ENCODE measurements around the gene ADGRB2. TPM values are rescaled to one million over a fixed set of nuclear protein-coding genes. Genes with fewer than 3 reads are reported as not detected.

ADGRB2 gene
- total RNA-seq, 4 donors from 2014 or later, result 1.1 to 2.2 (median 1.7) TPM; not detected in 1

GRCh38 chr1:31701091-31701736 is 62.9 kb downstream of the ADGRB2 start:
- ATAC-seq, result peak; percentile 45 to 65
- no peaks in the 10 kb centered on the region for H3K36me3 ChIP-seq
- H3K27me3 ChIP-seq, result no peaks in the 10 kb centered on the region
- intact Hi-C loops (cut with DNase I; ENCODE audit: low total_unique reads) (loop anchor here (2.0 kb wide), 1 partner anchor 14 kb away; no protein-coding TSS in a partner anchor), in situ Hi-C loops (cut with MboI; ENCODE audit: low sequenced_read_pairs in 4 of 4) (no loop called here)
- no peak for TF ChIP-seq POLR2A (IDR thresholded peaks at IDR 0.05)
- TF ChIP-seq, protein P1, sequence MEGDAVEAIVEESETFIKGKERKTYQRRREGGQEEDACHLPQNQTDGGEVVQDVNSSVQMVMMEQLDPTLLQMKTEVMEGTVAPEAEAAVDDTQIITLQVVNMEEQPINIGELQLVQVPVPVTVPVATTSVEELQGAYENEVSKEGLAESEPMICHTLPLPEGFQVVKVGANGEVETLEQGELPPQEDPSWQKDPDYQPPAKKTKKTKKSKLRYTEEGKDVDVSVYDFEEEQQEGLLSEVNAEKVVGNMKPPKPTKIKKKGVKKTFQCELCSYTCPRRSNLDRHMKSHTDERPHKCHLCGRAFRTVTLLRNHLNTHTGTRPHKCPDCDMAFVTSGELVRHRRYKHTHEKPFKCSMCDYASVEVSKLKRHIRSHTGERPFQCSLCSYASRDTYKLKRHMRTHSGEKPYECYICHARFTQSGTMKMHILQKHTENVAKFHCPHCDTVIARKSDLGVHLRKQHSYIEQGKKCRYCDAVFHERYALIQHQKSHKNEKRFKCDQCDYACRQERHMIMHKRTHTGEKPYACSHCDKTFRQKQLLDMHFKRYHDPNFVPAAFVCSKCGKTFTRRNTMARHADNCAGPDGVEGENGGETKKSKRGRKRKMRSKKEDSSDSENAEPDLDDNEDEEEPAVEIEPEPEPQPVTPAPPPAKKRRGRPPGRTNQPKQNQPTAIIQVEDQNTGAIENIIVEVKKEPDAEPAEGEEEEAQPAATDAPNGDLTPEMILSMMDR (IDR thresholded peaks at IDR 0.05 in 4 of 5, conservative IDR thresholded peaks at IDR 0.05 in 1 of 5), result no peak
- peaks cover 14 to 36% of the 10 kb centered on the region in 2 donors for H3K4me1 ChIP-seq
- DNase-seq, result peak; percentile 71 to 86
- H3K4me3 ChIP-seq, result no peak overlapping the region
- H3K9me3 ChIP-seq, result no peaks in the 10 kb centered on the region
- H3K27ac ChIP-seq, result peak overlapping the region; percentile 58 to 70 (median 66)

GRCh38 chr1:31700468-31701090 is 63.6 kb downstream of the ADGRB2 start:
- intact Hi-C loops (cut with DNase I; ENCODE audit: low total_unique reads), result loop anchor here (2.0 kb wide), 1 partner anchor 14 kb away; no protein-coding TSS in a partner anchor
- no peak overlapping the region for H3K4me3 ChIP-seq

DNA sequence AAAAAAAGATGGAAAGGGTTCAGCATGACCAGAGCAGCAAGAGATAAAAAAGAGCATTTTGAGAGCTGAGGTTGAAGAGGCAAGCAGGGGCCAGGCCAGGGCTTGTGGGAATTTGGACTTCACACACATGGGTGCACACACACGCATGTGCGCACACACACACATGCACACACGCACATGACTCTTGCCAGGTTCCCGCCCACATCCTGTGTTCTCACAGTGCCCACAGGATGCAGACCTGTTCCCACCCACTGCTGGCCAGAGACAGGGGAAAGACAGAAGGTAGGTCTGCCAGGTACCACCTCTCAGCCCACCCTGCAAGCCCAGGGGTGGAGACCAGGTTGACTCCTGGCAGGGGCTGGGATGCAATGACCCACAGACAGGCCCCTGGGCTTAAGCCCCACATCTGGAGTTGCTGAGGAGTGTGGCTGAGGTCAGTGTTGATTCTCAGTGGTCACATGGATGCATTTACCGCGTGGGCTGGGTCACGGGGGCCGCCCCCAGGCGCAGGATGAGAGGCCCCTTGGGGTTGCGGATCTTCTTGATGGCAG is 64.7 kb downstream of the ADGRB2 start:
- intact Hi-C loops (cut with DNase I; ENCODE audit: low total_unique reads), result no loop called here
- in situ Hi-C loops (cut with MboI; ENCODE audit: low sequenced_read_pairs in 4 of 4), result no loop called here

More at GRCh38 chr1:31700468-31701090, 63.6 kb downstream of the ADGRB2 start:
- TF ChIP-seq POLR2A (IDR thresholded peaks at IDR 0.05), result no peak
- H3K4me1 ChIP-seq, result peaks cover 14 to 36% of the 10 kb centered on the region in 2 donors
- in situ Hi-C loops (cut with MboI; ENCODE audit: low sequenced_read_pairs in 4 of 4), result no loop called here
- DNase-seq, result no peak
- no peaks in the 10 kb centered on the region for H3K36me3 ChIP-seq
- H3K27ac ChIP-seq, result peak overlapping the region; percentile 58 to 70 (median 66)
- no peaks in the 10 kb centered on the region for H3K27me3 ChIP-seq
- no peaks in the 10 kb centered on the region for H3K9me3 ChIP-seq
- ATAC-seq, result no peak

GRCh38 chr1:31697369-31697984 is 66.7 kb downstream of the ADGRB2 start:
- no peaks in the 10 kb centered on the region for H3K27me3 ChIP-seq
- peaks cover 14 to 22% of the 10 kb centered on the region in 2 donors for H3K4me1 ChIP-seq
- no peaks in the 10 kb centered on the region for H3K36me3 ChIP-seq
- TF ChIP-seq, protein P1 (IDR thresholded peaks at IDR 0.05 in 4 of 5, conservative IDR thresholded peaks at IDR 0.05 in 1 of 5), result no peak
- TF ChIP-seq POLR2A (IDR thresholded peaks at IDR 0.05), result no peak
- no peak overlapping the region for H3K4me3 ChIP-seq
- intact Hi-C loops (cut with DNase I; ENCODE audit: low total_unique reads), result no loop called here
- H3K9me3 ChIP-seq, result no peaks in the 10 kb centered on the region
- no peak overlapping the region for H3K27ac ChIP-seq
- DNase-seq, result no peak
- ATAC-seq, result no peak
- in situ Hi-C loops (cut with MboI; ENCODE audit: low sequenced_read_pairs in 4 of 4), result no loop called here

More for the DNA sequence above, 64.7 kb downstream of the ADGRB2 start:
- Histone ChIP-seq H3K4me1 (peaks cover 14 to 28% of the 10 kb centered on the region in 2 donors), H3K27me3 (no peaks in the 10 kb centered on the region), H3K27ac (no peak overlapping the region), H3K9me3 (no peaks in the 10 kb centered on the region), H3K36me3 (no peaks in the 10 kb centered on the region), H3K4me3 (no peak overlapping the region)
- ATAC-seq (no peak), DNase-seq (no peak)
- TF ChIP-seq, protein P1 (IDR thresholded peaks at IDR 0.05 in 4 of 5, conservative IDR thresholded peaks at IDR 0.05 in 1 of 5), result no peak
- TF ChIP-seq POLR2A (IDR thresholded peaks at IDR 0.05), result no peak

DNA sequence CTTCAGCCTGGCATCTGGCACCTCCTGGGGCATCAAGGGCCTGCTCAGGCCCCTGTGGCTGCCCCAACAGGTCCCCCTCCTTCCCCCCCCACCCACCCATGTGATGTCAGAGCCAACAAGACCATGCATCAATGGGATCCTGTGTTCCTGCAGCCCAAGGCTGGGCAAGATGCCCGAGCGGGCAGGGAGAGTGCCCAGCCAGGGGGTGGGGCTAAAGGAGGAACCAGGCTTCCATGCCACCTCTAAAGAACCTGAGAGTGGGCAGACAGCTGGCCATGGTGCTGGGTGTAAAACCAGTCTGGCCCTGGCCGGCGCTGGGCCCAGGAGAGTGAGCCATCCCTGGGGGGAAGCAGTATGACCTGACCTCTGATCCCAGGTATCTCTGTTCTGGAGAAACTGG is 67.9 kb downstream of the ADGRB2 start:
- H3K27me3 ChIP-seq, result no peaks in the 10 kb centered on the region
- H3K9me3 ChIP-seq, result no peaks in the 10 kb centered on the region
- TF ChIP-seq, protein P1 (IDR thresholded peaks at IDR 0.05 in 4 of 5, conservative IDR thresholded peaks at IDR 0.05 in 1 of 5), result no peak
- no peak for TF ChIP-seq POLR2A (IDR thresholded peaks at IDR 0.05)
- H3K36me3 ChIP-seq, result no peaks in the 10 kb centered on the region
- no peak overlapping the region for H3K27ac ChIP-seq
- intact Hi-C loops (cut with DNase I; ENCODE audit: low total_unique reads), result no loop called here
- no peak for ATAC-seq
- in situ Hi-C loops (cut with MboI; ENCODE audit: low sequenced_read_pairs in 4 of 4), result no loop called here
- H3K4me1 ChIP-seq, result peaks cover 12 to 18% of the 10 kb centered on the region in 2 donors
- H3K4me3 ChIP-seq, result no peak overlapping the region
- DNase-seq, result no peak

Data from gastrocnemius medialis (tissue), 4 donors.